Smooth muscle cell (in vitro differentiated cells): ENCODE data around the gene NR0B1. TPM values are rescaled to one million over a fixed set of nuclear protein-coding genes. Genes with fewer than 3 reads are reported as not detected.

Source experiments
- DNase-seq: peaks from one replicate; lab custom pipeline; 2025; ENCODE audit not compliant: unreplicated experiment; lab: John Stamatoyannopoulos, UW
- H2AFZ ChIP-seq: fragments of 200-600 bp; sonication (generic); 2 replicates; pipeline ENCODE4 v1.6.0; 2016; ENCODE audit warnings: antibody characterized with exemption, low read depth, mild to moderate bottlenecking
- H3F3A ChIP-seq: fragments of 200-600 bp; sonication (generic); 2 replicates; pipeline ENCODE4 v1.6.0; 2017; ENCODE audit warnings: antibody characterized with exemption, low read depth
- H3K27ac ChIP-seq: fragments of 200-600 bp; sonication (generic); 2 replicates; pipeline ENCODE4 v1.5.1; 2016; ENCODE audit warnings: low read depth, mild to moderate bottlenecking
- H3K27me3 ChIP-seq: fragments of 200-600 bp; sonication (generic); 2 replicates; pipeline ENCODE4 v1.6.1; 2016; ENCODE audit warnings: low read depth, mild to moderate bottlenecking
- H3K36me3 ChIP-seq: fragments of 200-600 bp; sonication (generic); 2 replicates; pipeline ENCODE4 v1.5.1; 2016; ENCODE audit warnings: low read depth
- H3K4me1 ChIP-seq: fragments of 200-600 bp; sonication (generic); 2 replicates; pipeline ENCODE4 v1.5.1; 2016; ENCODE audit warnings: low read depth
- H3K4me2 ChIP-seq: fragments of 200-600 bp; sonication (generic); 2 replicates; pipeline ENCODE4 v1.6.0; 2016; ENCODE audit warnings: mild to moderate bottlenecking
- H3K4me3 ChIP-seq: fragments of 200-600 bp; sonication (generic); 2 replicates; pipeline ENCODE4 v1.5.1; 2016; ENCODE audit warnings: mild to moderate bottlenecking
- H3K79me2 ChIP-seq: fragments of 200-600 bp; sonication (generic); 2 replicates; pipeline ENCODE4 v1.6.0; 2016; ENCODE audit warnings: low read depth, mild to moderate bottlenecking
- H3K9ac ChIP-seq: fragments of 200-600 bp; sonication (generic); 2 replicates; pipeline ENCODE4 v1.6.0; 2016; ENCODE audit warnings: low read depth
- H3K9me3 ChIP-seq: fragments of 200-600 bp; sonication (generic); replicated peaks from 2 replicates; pipeline ENCODE4 v1.5.1; 2016; ENCODE audit warnings: low read depth
- H4K20me1 ChIP-seq: fragments of 200-600 bp; sonication (generic); 2 replicates; pipeline ENCODE4 v1.6.0; 2016; ENCODE audit warnings: low read depth
- CTCF ChIP-seq: fragments of 200-600 bp; sonication (generic); IDR thresholded peaks from 2 replicates; pipeline ENCODE4 v1.5.1; 2017; ENCODE audit warnings: borderline replicate concordance, mild to moderate bottlenecking, antibody characterized with exemption; ENCODE audit not compliant: insufficient read depth, poor library complexity, severe bottlenecking
- WGBS: methylation state at CpG from one replicate; pipeline ENCODE4 v1.1.7; 2016; ENCODE audit warnings: low lambda C conversion rate; 5-methylcytosine and 5-hydroxymethylcytosine counted together
- polyA plus RNA-seq: library from polyadenylated mRNA; unstranded; fragments of >200 nt; fragmentation: Nextera tagmentation; extraction: Ambion mirVana; gene quantifications from 2 replicates; pipeline ENCODE4 v1.2.1, GENCODE V29; 2016
- total RNA-seq: library from RNA; depleted of rRNA; stranded (reverse); fragments of >200 nt; gene quantifications from 2 replicates; pipeline ENCODE4 v1.2.3, GENCODE V29; 2014

Gene NR0B1
- total and polyA plus RNA-seq, 2 experiments from 2014 or later = not detected

DNA sequence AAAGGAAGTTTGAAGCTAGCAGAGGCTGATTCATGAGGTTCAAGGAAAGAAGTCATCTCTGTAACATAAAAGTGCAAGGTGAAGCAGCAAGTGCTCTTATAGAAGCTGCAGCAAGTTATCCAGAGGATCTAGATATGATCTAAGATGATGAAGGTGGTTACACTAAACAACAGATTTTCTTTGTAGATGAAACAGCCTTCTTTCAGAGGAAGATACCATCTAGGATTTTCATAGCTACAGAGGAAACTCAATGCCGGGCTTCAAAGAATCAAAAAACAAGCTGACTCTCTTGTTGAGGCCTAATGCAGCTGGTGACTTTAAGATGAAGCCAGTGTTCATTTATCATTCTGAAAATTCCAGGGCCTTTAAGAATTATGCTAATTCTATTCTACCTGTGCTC lies 28.8 kb downstream of the NR0B1 start:
- H3K4me3 ChIP-seq = no peak overlapping the region
- no peaks in the 10 kb centered on the region for H3F3A ChIP-seq
- DNase-seq = no peak
- H4K20me1 ChIP-seq = no peaks in the 10 kb centered on the region
- H3K9me3 ChIP-seq = no peaks in the 10 kb centered on the region
- H3K9ac ChIP-seq = no peak overlapping the region
- H2AFZ ChIP-seq = no peak overlapping the region
- no peak overlapping the region for H3K27ac ChIP-seq
- H3K36me3 ChIP-seq = no peaks in the 10 kb centered on the region
- no peaks in the 10 kb centered on the region for H3K79me2 ChIP-seq
- WGBS = 76% methylated on average over 1 of the region's 1 CpG
- no peaks in the 10 kb centered on the region for H3K4me1 ChIP-seq
- no peaks in the 10 kb centered on the region for H3K27me3 ChIP-seq
- no peak for TF ChIP-seq CTCF
- no peak overlapping the region for H3K4me2 ChIP-seq

GRCh38 chrX:30278365-30278764 lies 30.8 kb downstream of the NR0B1 start:
- H3K79me2 ChIP-seq = no peaks in the 10 kb centered on the region
- H3K36me3 ChIP-seq = no peaks in the 10 kb centered on the region
- H3K4me2 ChIP-seq = no peak overlapping the region
- TF ChIP-seq CTCF = no peak
- H3K4me3 ChIP-seq = no peak overlapping the region
- H4K20me1 ChIP-seq = no peaks in the 10 kb centered on the region
- H3K9ac ChIP-seq = no peak overlapping the region
- no peak overlapping the region for H2AFZ ChIP-seq
- H3K27ac ChIP-seq = no peak overlapping the region
- no peaks in the 10 kb centered on the region for H3K27me3 ChIP-seq
- H3K9me3 ChIP-seq = no peaks in the 10 kb centered on the region
- H3K4me1 ChIP-seq = no peaks in the 10 kb centered on the region
- no peaks in the 10 kb centered on the region for H3F3A ChIP-seq
- DNase-seq = no peak
- WGBS = 63% methylated on average over 1 of the region's 1 CpG

DNA sequence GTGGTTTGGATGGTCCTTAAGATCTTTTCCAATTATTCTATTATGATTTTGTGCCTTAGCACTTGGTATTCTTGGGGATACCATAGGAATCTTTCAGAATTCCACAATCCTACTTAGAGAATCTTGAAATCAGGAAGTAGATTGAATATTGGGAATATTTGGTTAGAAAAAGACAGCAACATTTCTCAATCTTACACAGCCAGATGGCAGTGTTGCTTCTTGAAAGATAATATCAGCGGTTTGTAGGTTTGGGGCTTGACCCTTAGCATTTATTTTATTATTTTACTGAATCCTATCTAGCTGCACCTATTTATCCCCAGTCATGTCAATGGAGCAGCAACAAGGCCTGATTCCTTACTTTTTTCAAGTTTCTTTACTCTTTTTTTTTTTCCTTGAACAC lies 33.7 kb downstream of the NR0B1 start:
- Histone ChIP-seq H2AFZ (no peak overlapping the region), H4K20me1 (no peaks in the 10 kb centered on the region), H3K9me3 (no peaks in the 10 kb centered on the region), H3K27ac (no peak overlapping the region), H3F3A (no peaks in the 10 kb centered on the region), H3K36me3 (no peaks in the 10 kb centered on the region), H3K79me2 (no peaks in the 10 kb centered on the region), H3K27me3 (no peaks in the 10 kb centered on the region), H3K4me3 (no peak overlapping the region), H3K9ac (no peak overlapping the region), H3K4me1 (no peaks in the 10 kb centered on the region), H3K4me2 (no peak overlapping the region)
- DNase-seq = no peak
- WGBS = 25% methylated on average over 1 of the region's 1 CpG
- peak; percentile 37 for TF ChIP-seq CTCF

GRCh38 chrX:30270639-30271038 lies 38.6 kb downstream of the NR0B1 start:
- WGBS = 75% methylated on average over 3 of the region's 3 CpGs
- Histone ChIP-seq H3F3A (no peaks in the 10 kb centered on the region), H3K27me3 (no peaks in the 10 kb centered on the region), H3K36me3 (no peaks in the 10 kb centered on the region), H4K20me1 (no peaks in the 10 kb centered on the region), H3K9me3 (no peaks in the 10 kb centered on the region), H3K4me3 (no peak overlapping the region), H3K79me2 (no peaks in the 10 kb centered on the region), H3K4me1 (no peaks in the 10 kb centered on the region), H3K9ac (no peak overlapping the region), H3K4me2 (no peak overlapping the region), H3K27ac (no peak overlapping the region), H2AFZ (no peak overlapping the region)
- no peak for TF ChIP-seq CTCF
- DNase-seq = no peak
